ENCODE measurements around the gene TVP23B.

Gene TVP23B

GRCh38 chr17:18848501-18848900 lies 67.5 kb downstream of the TVP23B start:
- no peak for DNase-seq (ENCODE audit: low read depth)
- no peak overlapping the region for H3K4me3 ChIP-seq (ENCODE audit: low read depth, low read length)
- TF ChIP-seq, protein P1, sequence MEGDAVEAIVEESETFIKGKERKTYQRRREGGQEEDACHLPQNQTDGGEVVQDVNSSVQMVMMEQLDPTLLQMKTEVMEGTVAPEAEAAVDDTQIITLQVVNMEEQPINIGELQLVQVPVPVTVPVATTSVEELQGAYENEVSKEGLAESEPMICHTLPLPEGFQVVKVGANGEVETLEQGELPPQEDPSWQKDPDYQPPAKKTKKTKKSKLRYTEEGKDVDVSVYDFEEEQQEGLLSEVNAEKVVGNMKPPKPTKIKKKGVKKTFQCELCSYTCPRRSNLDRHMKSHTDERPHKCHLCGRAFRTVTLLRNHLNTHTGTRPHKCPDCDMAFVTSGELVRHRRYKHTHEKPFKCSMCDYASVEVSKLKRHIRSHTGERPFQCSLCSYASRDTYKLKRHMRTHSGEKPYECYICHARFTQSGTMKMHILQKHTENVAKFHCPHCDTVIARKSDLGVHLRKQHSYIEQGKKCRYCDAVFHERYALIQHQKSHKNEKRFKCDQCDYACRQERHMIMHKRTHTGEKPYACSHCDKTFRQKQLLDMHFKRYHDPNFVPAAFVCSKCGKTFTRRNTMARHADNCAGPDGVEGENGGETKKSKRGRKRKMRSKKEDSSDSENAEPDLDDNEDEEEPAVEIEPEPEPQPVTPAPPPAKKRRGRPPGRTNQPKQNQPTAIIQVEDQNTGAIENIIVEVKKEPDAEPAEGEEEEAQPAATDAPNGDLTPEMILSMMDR (IDR thresholded peaks at IDR 0.05; ENCODE audit: low read depth, low read length, missing control alignments), result no peak
- in situ Hi-C loops (cut with HindIII; ENCODE audit: low sequenced_read_pairs), result no loop called here

DNA sequence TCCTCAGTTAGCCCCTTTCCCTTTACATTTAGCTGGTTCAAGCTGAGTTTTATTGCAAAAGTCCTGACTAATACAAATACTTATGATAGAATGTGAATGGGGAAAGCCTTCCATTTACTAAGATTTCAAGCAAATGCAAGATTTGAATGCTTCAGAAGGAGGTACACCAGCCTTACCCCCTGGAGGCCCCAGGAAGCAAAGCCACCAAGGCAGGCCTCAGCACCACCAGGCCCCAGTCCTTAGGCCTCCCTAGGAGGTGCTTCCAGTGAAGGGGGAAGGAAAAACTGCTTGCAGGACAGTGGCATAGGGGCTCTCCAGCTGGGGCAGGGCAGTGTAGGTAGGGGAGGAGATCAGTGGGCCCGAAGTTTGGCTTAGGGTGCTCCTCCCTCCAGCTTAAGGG lies 69.7 kb downstream of the TVP23B start:
- in situ Hi-C loops (cut with HindIII; ENCODE audit: low sequenced_read_pairs), result no loop called here
- no peak overlapping the region for H3K4me3 ChIP-seq (ENCODE audit: low read depth, low read length)
- TF ChIP-seq, protein P1 (IDR thresholded peaks at IDR 0.05; ENCODE audit: low read depth, low read length, missing control alignments), result no peak
- no peak for DNase-seq (ENCODE audit: low read depth)

- in situ Hi-C loops (cut with HindIII; ENCODE audit: low sequenced_read_pairs), result no loop called here
- TF ChIP-seq, protein P1 (IDR thresholded peaks at IDR 0.05; ENCODE audit: low read depth, low read length, missing control alignments), result no peak
- no peak overlapping the region for H3K4me3 ChIP-seq (ENCODE audit: low read depth, low read length)
- no peak for DNase-seq (ENCODE audit: low read depth)
These were observed 70.2 kb downstream of the TVP23B start for GRCh38 chr17:18851201-18851600.

- no peak for DNase-seq (ENCODE audit: low read depth)
- TF ChIP-seq, protein P1 (IDR thresholded peaks at IDR 0.05; ENCODE audit: low read depth, low read length, missing control alignments), result no peak
- in situ Hi-C loops (cut with HindIII; ENCODE audit: low sequenced_read_pairs), result no loop called here
- peak overlapping the region; percentile 53 for H3K4me3 ChIP-seq (ENCODE audit: low read depth, low read length)
These were observed 74.0 kb downstream of the TVP23B start for GRCh38 chr17:18854956-18855355.

DNA sequence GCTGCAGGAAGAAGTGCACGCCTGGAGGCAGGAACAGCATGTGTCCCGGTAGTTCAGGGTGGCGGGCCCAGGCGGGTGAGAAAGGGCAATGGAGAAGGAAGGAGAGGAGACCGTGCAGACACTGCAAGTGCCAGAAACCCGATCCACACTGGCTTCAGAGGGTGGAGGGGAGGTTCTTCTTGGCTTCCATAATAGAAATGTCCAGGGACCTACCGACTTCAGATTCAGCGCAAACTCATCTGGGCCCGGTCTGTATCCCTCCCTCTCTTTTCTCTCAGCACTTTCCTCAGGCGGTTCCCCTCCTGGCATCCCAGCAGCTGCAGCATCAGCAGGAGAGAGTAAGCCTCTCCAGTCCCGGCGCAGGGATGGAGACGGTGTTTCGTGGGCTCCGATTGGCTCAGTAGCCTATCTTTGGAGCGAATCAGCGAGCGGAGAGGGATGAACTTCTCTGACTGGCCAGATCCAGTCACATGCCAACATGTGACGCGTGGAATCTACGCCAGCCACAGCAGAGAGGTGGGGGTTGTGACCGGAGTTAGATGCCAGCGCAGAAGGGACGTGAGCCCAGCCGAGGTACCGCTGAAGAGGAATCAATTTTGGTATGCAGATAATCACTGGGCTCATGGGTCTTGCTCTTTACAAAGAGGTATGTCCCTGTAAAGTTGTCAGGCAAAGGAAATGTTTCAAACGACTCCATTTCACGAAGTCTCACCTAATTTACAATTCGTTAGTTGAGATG lies 75.0 kb downstream of the TVP23B start:
- H3K4me3 ChIP-seq (ENCODE audit: low read depth, low read length), result peak overlapping the region; percentile 53
- TF ChIP-seq, protein P1 (IDR thresholded peaks at IDR 0.05; ENCODE audit: low read depth, low read length, missing control alignments), result no peak
- peak; percentile 85 for DNase-seq (ENCODE audit: low read depth)
- in situ Hi-C loops (cut with HindIII; ENCODE audit: low sequenced_read_pairs), result no loop called here
